ENCODE data around the gene SLC4A7. TPM values are rescaled to one million over a fixed set of nuclear protein-coding genes. Genes with fewer than 3 reads are reported as not detected.

Gene SLC4A7
- 21.2 and 56.6 TPM in 2 replicates for total RNA-seq

DNA sequence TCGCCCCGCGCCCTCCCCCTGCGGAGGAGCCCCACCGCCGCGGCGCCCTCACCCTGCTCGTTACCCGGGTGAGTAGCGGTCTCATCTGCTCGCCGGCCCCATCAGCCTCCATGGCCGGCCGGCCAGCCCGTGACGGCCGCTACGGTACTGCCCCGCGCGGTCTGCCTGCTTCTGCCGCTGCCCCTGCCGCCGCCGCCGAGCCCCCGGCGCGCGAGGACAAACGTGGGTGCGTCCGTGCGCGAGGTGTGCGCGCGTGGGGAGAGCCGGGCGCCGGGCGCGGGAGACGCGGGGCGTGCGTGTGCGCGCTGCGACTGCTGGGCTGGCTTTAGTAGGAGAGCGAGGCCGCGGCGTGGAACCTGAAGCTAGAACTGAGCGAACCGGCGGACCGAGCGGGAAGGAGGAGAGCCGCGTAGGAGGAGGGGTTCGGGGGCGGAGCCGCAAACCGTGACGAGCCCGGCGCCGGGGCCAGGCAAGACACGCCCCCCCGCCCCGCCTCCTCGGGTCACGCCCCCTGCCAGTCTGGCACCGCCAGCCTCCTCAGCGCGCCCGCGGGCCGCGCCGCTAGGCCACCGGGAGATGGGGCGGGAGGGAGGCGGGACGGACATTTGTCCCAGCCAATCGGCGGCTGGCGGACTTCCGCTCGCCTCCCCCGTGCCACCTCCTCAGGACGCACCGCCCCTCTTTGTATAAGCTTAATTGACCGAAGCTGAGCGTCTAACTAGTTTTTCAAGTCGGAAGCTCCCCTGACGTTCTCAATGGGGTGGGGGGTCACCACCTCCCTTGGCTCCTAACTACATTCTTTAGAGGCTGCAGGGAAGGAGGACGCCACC lies at the start of gene SLC4A7:
TSS of gene SLC4A7 (minus strand) at position 370 of the 830 bp plus-strand sequence. CDS start at position 112, 258 bp downstream.

DNA sequence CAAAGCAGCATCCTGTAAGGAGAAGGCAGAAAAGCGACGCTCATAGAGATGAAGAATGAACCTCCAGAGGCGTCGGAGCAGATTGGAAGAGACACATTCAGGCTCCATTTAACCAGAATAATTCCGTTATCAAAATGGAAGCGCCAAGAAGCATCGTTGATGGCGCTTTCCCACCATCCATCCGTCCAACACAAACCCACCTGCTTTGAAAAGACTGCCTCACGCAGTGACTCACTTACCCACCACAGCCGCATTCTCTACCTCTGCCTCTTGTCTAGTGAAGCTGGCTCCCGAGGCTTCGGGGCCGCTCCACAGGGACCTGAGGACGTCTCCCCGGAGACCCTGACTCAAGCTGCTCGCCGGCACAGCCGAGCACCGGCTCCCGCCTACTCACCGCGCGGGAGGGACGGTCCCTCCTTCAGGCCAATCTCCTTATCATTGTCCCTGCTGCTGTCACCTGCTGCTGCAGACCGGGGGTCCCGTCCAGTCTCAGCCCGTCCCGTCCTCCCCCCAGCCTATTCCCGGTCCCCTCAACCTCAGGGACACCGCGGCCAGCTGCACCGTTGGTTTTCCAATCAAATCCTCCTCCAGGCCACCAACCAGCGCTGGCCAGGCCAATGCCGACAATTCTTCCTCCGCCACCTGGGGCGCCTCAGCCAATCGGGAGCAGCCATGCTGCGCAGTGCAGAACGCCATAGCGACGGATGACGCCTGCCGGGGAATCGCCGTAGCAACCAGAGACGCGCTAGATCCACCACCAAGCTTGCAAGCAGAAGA lies 115.2 kb downstream of the SLC4A7 start, which contains the start of gene NEK10:
TSS of gene NEK10 (minus strand) at position 553 of the 777 bp plus-strand sequence. CDS start 16,501 bp downstream, outside the sequence.

Other genes with a start within 250 kb of the SLC4A7 start
- 0.65 and 1.4 TPM in 2 replicates for gene NEK10, start 115.0 kb downstream of the SLC4A7 start, total RNA-seq
- gene EOMES, start 237.9 kb upstream of the SLC4A7 start, total RNA-seq: not detected in 2 replicates

Measured in dermis lymphatic vessel endothelial cell (primary cell).